SJCRH30 (cell line): ENCODE data around the gene PLEKHG1. TPM values are rescaled to one million over a fixed set of nuclear protein-coding genes. Genes with fewer than 3 reads are reported as not detected.

ENCODE experiments used
- DNase-seq, 2 experiments: peaks; one replicate each; pipeline ENCODE4 v3.0.0-alpha.2; 2015 to 2020
- H3K27ac ChIP-seq: fragments of 250-450 bp; sonication (Bioruptor Pico); 2 replicates; pipeline ENCODE4 v1.5.1; 2020; ENCODE audit warnings: mild to moderate bottlenecking, moderate library complexity
- H3K27me3 ChIP-seq: fragments of 250-450 bp; sonication (Bioruptor Pico); 2 replicates; pipeline ENCODE4 v1.5.1; 2020; ENCODE audit warnings: mild to moderate bottlenecking, moderate library complexity
- H3K36me3 ChIP-seq: fragments of 250-450 bp; sonication (Bioruptor Pico); 2 replicates; pipeline ENCODE4 v1.5.1; 2020; ENCODE audit warnings: mild to moderate bottlenecking, moderate library complexity
- H3K4me1 ChIP-seq: fragments of 250-450 bp; sonication (Bioruptor Pico); 2 replicates; pipeline ENCODE4 v1.5.1; 2020; ENCODE audit warnings: mild to moderate bottlenecking, moderate library complexity
- H3K4me3 ChIP-seq: fragments of 250-450 bp; sonication (Bioruptor Pico); 2 replicates; pipeline ENCODE4 v1.5.1; 2020; ENCODE audit warnings: mild to moderate bottlenecking, moderate library complexity
- H3K9me3 ChIP-seq: fragments of 250-450 bp; sonication (Bioruptor Pico); replicated peaks from 2 replicates; pipeline ENCODE4 v1.5.1; 2020; ENCODE audit warnings: mild to moderate bottlenecking, moderate library complexity
- total RNA-seq: library from RNA; depleted of rRNA; stranded (reverse); fragments of >200 nt; shearing (Covaris generic); gene quantifications from 2 replicates; pipeline ENCODE4 v1.2.3, GENCODE V29; 2014

PLEKHG1 gene
- total RNA-seq, 1 experiment from 2014 or later: 13.8 TPM

- DNase-seq: no peak
- H3K4me3 ChIP-seq: peak overlapping the region; percentile 84
- H3K9me3 ChIP-seq: no peaks in the 10 kb centered on the region
- H3K27me3 ChIP-seq: no peaks in the 10 kb centered on the region
- no peaks in the 10 kb centered on the region for H3K36me3 ChIP-seq
- H3K27ac ChIP-seq: peak overlapping the region; percentile 61; the same call in 1 of the 2 replicates
- peaks cover 36% of the 10 kb centered on the region for H3K4me1 ChIP-seq
These were observed 270 bp downstream of the PLEKHG1 start for GRCh38 chr6:150600010-150600300.

DNA sequence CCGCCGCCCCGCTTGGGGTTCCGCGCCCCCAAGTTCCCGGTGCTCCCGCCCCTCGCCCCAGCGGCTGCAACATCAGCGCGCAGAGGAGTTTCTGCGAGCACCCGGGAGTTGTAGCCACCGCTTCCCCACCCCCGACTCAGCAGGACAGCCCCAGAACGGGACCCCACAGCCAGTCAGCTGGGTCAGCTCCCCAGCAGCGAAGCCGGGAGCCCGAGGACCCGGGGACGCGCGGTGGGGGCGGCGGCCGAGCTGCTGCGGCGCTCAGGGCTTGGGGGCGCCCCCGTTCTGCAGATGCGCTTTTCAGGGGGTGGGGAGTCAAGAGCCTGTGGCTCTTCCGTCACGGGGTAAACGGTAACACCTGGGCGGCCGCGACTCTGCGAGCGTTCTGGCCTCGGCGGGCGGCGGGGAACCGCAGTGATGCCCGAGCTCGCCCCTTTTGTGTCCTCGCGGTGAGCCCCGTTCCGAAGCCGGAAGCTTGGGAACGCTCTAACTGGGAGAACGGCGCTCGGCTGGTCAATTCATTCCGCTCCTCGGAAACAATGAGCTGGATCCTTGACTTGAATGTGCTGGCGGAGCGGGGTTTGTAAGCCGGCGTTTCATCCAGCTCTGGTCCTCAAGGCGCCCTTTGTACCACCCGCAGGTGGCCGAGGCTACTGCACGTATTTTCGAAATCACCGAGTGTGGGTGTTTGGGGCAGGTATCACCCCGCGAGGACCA is 774 bp downstream of the PLEKHG1 start:
- H3K27ac ChIP-seq: peak overlapping the region; percentile 61
- no peaks in the 10 kb centered on the region for H3K9me3 ChIP-seq
- no peaks in the 10 kb centered on the region for H3K36me3 ChIP-seq
- peaks cover 36% of the 10 kb centered on the region for H3K4me1 ChIP-seq
- peak; percentile 81 to 91 for DNase-seq
- peak overlapping the region; percentile 84 for H3K4me3 ChIP-seq
- no peaks in the 10 kb centered on the region for H3K27me3 ChIP-seq

- Histone ChIP-seq H3K27me3 (no peaks in the 10 kb centered on the region), H3K27ac (no peak overlapping the region), H3K36me3 (no peaks in the 10 kb centered on the region), H3K4me3 (no peak overlapping the region), H3K4me1 (peaks cover 37% of the 10 kb centered on the region), H3K9me3 (no peaks in the 10 kb centered on the region)
- DNase-seq: no peak
These were observed 1.8 kb downstream of the PLEKHG1 start for GRCh38 chr6:150601439-150601838.

- Histone ChIP-seq H3K9me3 (no peaks in the 10 kb centered on the region), H3K4me3 (no peak overlapping the region), H3K36me3 (no peaks in the 10 kb centered on the region), H3K4me1 (peaks cover 23% of the 10 kb centered on the region), H3K27ac (no peak overlapping the region), H3K27me3 (no peaks in the 10 kb centered on the region)
- DNase-seq: no peak
These were observed 3.5 kb downstream of the PLEKHG1 start for GRCh38 chr6:150603176-150603575.

- DNase-seq: no peak
These were observed 4.8 kb downstream of the PLEKHG1 start for GRCh38 chr6:150604467-150604866.

GRCh38 chr6:150605333-150605732 is 5.6 kb downstream of the PLEKHG1 start:
- no peak overlapping the region for H3K27ac ChIP-seq
- H3K4me1 ChIP-seq: peaks cover 10% of the 10 kb centered on the region; the same call in 1 of the 2 replicates
- no peaks in the 10 kb centered on the region for H3K27me3 ChIP-seq
- no peak for DNase-seq
- H3K36me3 ChIP-seq: no peaks in the 10 kb centered on the region
- H3K9me3 ChIP-seq: no peaks in the 10 kb centered on the region
- no peak overlapping the region for H3K4me3 ChIP-seq

More at GRCh38 chr6:150604467-150604866, 4.8 kb downstream of the PLEKHG1 start:
- H3K27ac ChIP-seq: no peak overlapping the region
- H3K4me1 ChIP-seq: peaks cover 10% of the 10 kb centered on the region; the same call in 1 of the 2 replicates
- no peak overlapping the region for H3K4me3 ChIP-seq
- no peaks in the 10 kb centered on the region for H3K27me3 ChIP-seq
- no peaks in the 10 kb centered on the region for H3K9me3 ChIP-seq
- no peaks in the 10 kb centered on the region for H3K36me3 ChIP-seq

DNA sequence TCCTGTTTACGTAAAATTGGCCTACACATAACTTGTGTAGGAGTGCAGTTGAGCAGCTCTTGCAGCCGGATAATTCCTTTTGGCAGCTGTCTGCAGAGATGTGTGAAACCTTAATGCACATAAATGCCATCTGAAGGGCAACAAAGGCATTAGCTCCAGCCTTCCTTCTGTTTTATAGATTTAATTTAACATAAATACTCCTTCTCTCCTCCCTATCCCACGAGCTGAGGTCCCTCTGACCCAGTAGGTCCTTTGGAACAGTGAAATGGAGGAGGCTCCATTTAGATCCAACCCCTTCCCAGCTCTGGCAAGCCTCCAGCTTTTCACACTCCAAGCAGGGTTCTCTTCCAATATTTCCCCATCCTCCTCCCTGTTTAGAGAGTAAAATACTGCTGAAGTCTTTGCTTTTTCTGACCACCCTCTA is 6.5 kb downstream of the PLEKHG1 start:
- H3K36me3 ChIP-seq: no peaks in the 10 kb centered on the region
- peak; percentile 24 to 52 for DNase-seq
- H3K4me3 ChIP-seq: no peak overlapping the region
- no peak overlapping the region for H3K27ac ChIP-seq
- H3K4me1 ChIP-seq: peaks cover 10% of the 10 kb centered on the region; the same call in 1 of the 2 replicates
- no peaks in the 10 kb centered on the region for H3K9me3 ChIP-seq
- no peaks in the 10 kb centered on the region for H3K27me3 ChIP-seq

- Histone ChIP-seq H3K9me3 (no peaks in the 10 kb centered on the region), H3K27me3 (no peaks in the 10 kb centered on the region), H3K4me3 (no peak overlapping the region), H3K36me3 (no peaks in the 10 kb centered on the region), H3K27ac (no peak overlapping the region), H3K4me1 (peaks cover 10% of the 10 kb centered on the region; the same call in 1 of the 2 replicates)
- no peak for DNase-seq
These were observed 7.1 kb downstream of the PLEKHG1 start for GRCh38 chr6:150606647-150607328.

GRCh38 chr6:150607329-150607650 is 7.6 kb downstream of the PLEKHG1 start:
- H3K27ac ChIP-seq: no peak overlapping the region
- H3K27me3 ChIP-seq: no peaks in the 10 kb centered on the region
- DNase-seq: no peak
- no peaks in the 10 kb centered on the region for H3K9me3 ChIP-seq
- H3K36me3 ChIP-seq: no peaks in the 10 kb centered on the region
- peaks cover 10% of the 10 kb centered on the region; the same call in 1 of the 2 replicates for H3K4me1 ChIP-seq
- no peak overlapping the region for H3K4me3 ChIP-seq

GRCh38 chr6:150610584-150610983 is 10.9 kb downstream of the PLEKHG1 start:
- DNase-seq: no peak
- Histone ChIP-seq H3K27me3 (no peaks in the 10 kb centered on the region), H3K27ac (no peak overlapping the region), H3K36me3 (no peaks in the 10 kb centered on the region), H3K9me3 (no peaks in the 10 kb centered on the region), H3K4me3 (no peak overlapping the region), H3K4me1 (peaks cover 10% of the 10 kb centered on the region; the same call in 1 of the 2 replicates)

DNA sequence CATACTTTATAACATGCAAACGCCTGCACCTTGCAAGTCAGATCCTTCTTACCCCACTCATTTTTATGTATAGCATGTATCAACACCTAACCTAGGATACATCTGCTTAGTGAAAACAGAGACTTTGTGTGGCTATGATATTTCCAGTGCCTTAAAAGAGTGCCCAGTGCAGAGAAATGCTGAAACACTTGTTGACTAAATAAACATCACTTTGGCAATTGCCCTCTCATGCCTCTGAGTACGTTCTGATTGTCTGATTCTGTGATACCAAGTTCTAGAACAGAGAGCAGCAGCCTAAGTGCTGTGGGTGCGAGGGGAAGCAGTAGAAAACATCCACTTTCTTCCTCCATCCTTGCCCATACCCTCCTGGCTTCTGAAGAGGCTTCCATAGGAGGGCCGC is 13.6 kb downstream of the PLEKHG1 start:
- Histone ChIP-seq H3K4me3 (no peak overlapping the region), H3K36me3 (no peaks in the 10 kb centered on the region), H3K27me3 (no peaks in the 10 kb centered on the region), H3K9me3 (no peaks in the 10 kb centered on the region), H3K27ac (no peak overlapping the region), H3K4me1 (peaks cover 17% of the 10 kb centered on the region; the same call in 1 of the 2 replicates)
- no peak for DNase-seq

- Histone ChIP-seq H3K4me1 (peaks cover 18% of the 10 kb centered on the region; the same call in 1 of the 2 replicates), H3K36me3 (no peaks in the 10 kb centered on the region), H3K27ac (no peak overlapping the region), H3K27me3 (no peaks in the 10 kb centered on the region), H3K9me3 (no peaks in the 10 kb centered on the region), H3K4me3 (no peak overlapping the region)
- no peak for DNase-seq
These were observed 16.3 kb downstream of the PLEKHG1 start for GRCh38 chr6:150615967-150616366.

GRCh38 chr6:150616586-150616985 is 16.9 kb downstream of the PLEKHG1 start:
- no peaks in the 10 kb centered on the region for H3K27me3 ChIP-seq
- no peak for DNase-seq
- no peaks in the 10 kb centered on the region for H3K9me3 ChIP-seq
- H3K36me3 ChIP-seq: no peaks in the 10 kb centered on the region
- H3K4me3 ChIP-seq: no peak overlapping the region
- peaks cover 18% of the 10 kb centered on the region; the same call in 1 of the 2 replicates for H3K4me1 ChIP-seq
- no peak overlapping the region for H3K27ac ChIP-seq

- peaks cover 18% of the 10 kb centered on the region; the same call in 1 of the 2 replicates for H3K4me1 ChIP-seq
- H3K9me3 ChIP-seq: no peaks in the 10 kb centered on the region
- H3K27ac ChIP-seq: no peak overlapping the region
- H3K4me3 ChIP-seq: no peak overlapping the region
- no peaks in the 10 kb centered on the region for H3K36me3 ChIP-seq
- DNase-seq: peak in 1 of 2 experiments; percentile 48
- H3K27me3 ChIP-seq: no peaks in the 10 kb centered on the region
These were observed 17.4 kb downstream of the PLEKHG1 start for GRCh38 chr6:150617062-150617461.
